Measurements from ENCODE around the gene CAMSAP1. TPM values are rescaled to one million over a fixed set of nuclear protein-coding genes. Genes with fewer than 3 reads are reported as not detected.

CAMSAP1 gene
- total and polyA plus RNA-seq, 9 of the 15 experiments (the other 6 are each of a cell fraction or from before 2014, with no cell fraction given) = 1.5 to 28.8 (median 14.3) TPM

GRCh38 chr9:135775911-135776310 lies 131.4 kb downstream of the CAMSAP1 start (continued):
- TF ChIP-seq SIX5 (IDR thresholded peaks at IDR 0.05; ENCODE audit: borderline replicate concordance in 1 of 2, insufficient read depth in 1 of 2, low read depth in 1 of 2, low read length in 2 of 2) (no peak), NFATC3 (IDR thresholded peaks at IDR 0.05) (no peak), FOSL1 (tag; conservative IDR thresholded peaks at IDR 0.05) (no peak), PRDM10 (IDR thresholded peaks at IDR 0.05; ENCODE audit: partially characterized antibody) (no peak), ZC3H4 (CRISPR knock-in tag; IDR thresholded peaks at IDR 0.05; ENCODE audit: borderline replicate concordance) (no peak)

GRCh38 chr9:135774794-135775525 lies 132.4 kb downstream of the CAMSAP1 start:
- ATAC-seq (no peak), FAIRE-seq (no peak), DNase-seq (ENCODE audit: extremely low read depth in 1 of 4, low spot score in 3 of 4) (no peak)
- ChIA-PET CTCF (ENCODE audit: low intra/inter-chr PET ratio) (no interaction called here), POLR2A (interaction anchor here (0.5 to 0.7 kb wide), 3 partner anchors 324 to 463 kb away, joined by 3 read pairs; no protein-coding TSS in a partner anchor)
- in situ Hi-C loops (cut with MboI) = no loop called here
- Histone ChIP-seq H3K9me1 (ENCODE audit: control insufficient read depth, insufficient read depth, low read length) (peaks cover 6% of the 10 kb centered on the region), H3K4me2 (ENCODE audit: insufficient read depth, low read length) (no peak overlapping the region), H4K20me1 (replicated peaks; ENCODE audit: control insufficient read depth, insufficient read depth, low read length) (peaks cover 20% of the 10 kb centered on the region), H3K4me3 (no peak overlapping the region), H2AFZ (ENCODE audit: low read depth, low read length) (no peak overlapping the region), H3K9ac (ENCODE audit: insufficient read depth in 1 of 2, low read depth in 2 of 2, low read length in 2 of 2) (peak overlapping the region in 1 of 2 experiments; percentile 26; a peak in 1 of 4 replicates), H3K4me1 (replicated peaks in 1 of 2; ENCODE audit: control insufficient read depth in 2 of 2, insufficient read depth in 2 of 2, low read length in 2 of 2) (peaks cover 0 to 48% of the 10 kb centered on the region in 2 experiments; a peak in 2 of 5 replicates), H3K27me3 (ENCODE audit: control insufficient read depth in 2 of 2, insufficient read depth in 2 of 2, low read length in 2 of 2) (peaks cover 8 to 80% of the 10 kb centered on the region in 2 experiments; a peak in 4 of 5 replicates), H3K36me3 (ENCODE audit: control insufficient read depth, insufficient read depth, low read length) (no peaks in the 10 kb centered on the region), H3K9me3 (replicated peaks; ENCODE audit: control insufficient read depth, insufficient read depth, low read depth, low read length) (no peaks in the 10 kb centered on the region), H3K27ac (ENCODE audit: extremely low read depth, low read depth, low read length) (no peak overlapping the region), H3K79me2 (ENCODE audit: control insufficient read depth, insufficient read depth, low read length) (no peaks in the 10 kb centered on the region)
- WGBS (ENCODE audit: insufficient coverage, low coverage, missing lambda C conversion rate) = 3% methylated on average over 19 of the region's 24 CpGs
- no TSS peak for BruUV-seq (replicated peaks)
- intact Hi-C loops (cut with micrococcal nuclease) = no loop called here
- no peak for TF ChIP-seq ZBTB33 (CRISPR knock-in tag; IDR thresholded peaks at IDR 0.05)
- no peak for TF ChIP-seq CTBP1 (IDR thresholded peaks at IDR 0.05; ENCODE audit: borderline replicate concordance)
- no peak for TF ChIP-seq KLF16 (IDR thresholded peaks at IDR 0.05)
- no peak for TF ChIP-seq BHLHE40 (IDR thresholded peaks at IDR 0.05; ENCODE audit: low read length)
- TF ChIP-seq KDM1A (IDR thresholded peaks at IDR 0.05) = no peak
- TF ChIP-seq COPS2 (conservative IDR thresholded peaks at IDR 0.05) = no peak
- TF ChIP-seq ZNF408 (CRISPR knock-in tag; IDR thresholded peaks at IDR 0.05; ENCODE audit: low read depth) = no peak
- no peak for TF ChIP-seq FOXJ3 (CRISPR knock-in tag; IDR thresholded peaks at IDR 0.05)
- no peak for TF ChIP-seq FOXK2 (conservative IDR thresholded peaks at IDR 0.05 in 1 of 2, IDR thresholded peaks at IDR 0.05 in 1 of 2; ENCODE audit: low read depth in 2 of 2)
- TF ChIP-seq ZNF699 (CRISPR knock-in tag; IDR thresholded peaks at IDR 0.05; ENCODE audit: insufficient replicate concordance) = no peak
- no peak for TF ChIP-seq SMAD1 (IDR thresholded peaks at IDR 0.05; ENCODE audit: low read depth, low read length, partially characterized antibody)
